WI38 (cell line): Measurements from ENCODE around the gene TCEAL8.

Source experiments
- H3K4me3 ChIP-seq: 2 replicates; pipeline ENCODE4 v1.5.1; 2011; ENCODE audit warnings: low read depth, mild to moderate bottlenecking, control low read depth, low read length
- TF ChIP-seq, protein P1 (sequence below): IDR thresholded peaks from 2 replicates; pipeline ENCODE4 v1.5.1; 2012; ENCODE audit warnings: low read depth, mild to moderate bottlenecking, control low read depth, low read length

The TCEAL8 gene, protein sequence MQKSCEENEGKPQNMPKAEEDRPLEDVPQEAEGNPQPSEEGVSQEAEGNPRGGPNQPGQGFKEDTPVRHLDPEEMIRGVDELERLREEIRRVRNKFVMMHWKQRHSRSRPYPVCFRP

DNA sequence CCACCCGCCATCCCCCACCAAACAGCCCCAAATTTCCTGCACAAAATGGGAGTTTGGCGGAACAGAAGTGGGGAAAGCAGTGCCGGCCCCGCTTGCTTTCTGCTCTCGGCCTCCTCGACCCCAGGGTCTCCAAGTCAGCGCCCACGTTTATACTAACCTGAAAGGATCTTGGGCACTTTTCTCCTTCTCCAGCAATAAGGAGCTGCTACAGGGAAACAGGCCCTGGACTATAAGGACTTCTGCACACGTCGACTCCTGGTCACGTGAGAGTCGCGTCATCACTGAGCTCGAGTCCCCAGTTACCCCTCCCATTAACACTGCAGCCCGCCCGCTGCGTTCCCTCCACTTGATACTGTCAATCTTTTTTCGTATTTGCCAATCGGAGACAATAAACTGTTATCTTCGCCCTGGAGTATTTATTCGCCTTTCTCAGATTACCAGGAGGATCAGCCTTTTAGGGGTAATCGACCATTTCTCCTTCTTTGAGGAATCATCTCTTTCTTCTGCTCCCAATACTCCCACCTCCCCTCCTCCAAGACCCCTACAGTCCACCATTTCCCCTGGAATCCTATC, at the start of gene TCEAL8:
TCEAL8 (minus strand) TSS at position 235 of the 573 bp plus-strand sequence. CDS start 1,176 bp downstream, outside the sequence.
- TF ChIP-seq, protein P1, sequence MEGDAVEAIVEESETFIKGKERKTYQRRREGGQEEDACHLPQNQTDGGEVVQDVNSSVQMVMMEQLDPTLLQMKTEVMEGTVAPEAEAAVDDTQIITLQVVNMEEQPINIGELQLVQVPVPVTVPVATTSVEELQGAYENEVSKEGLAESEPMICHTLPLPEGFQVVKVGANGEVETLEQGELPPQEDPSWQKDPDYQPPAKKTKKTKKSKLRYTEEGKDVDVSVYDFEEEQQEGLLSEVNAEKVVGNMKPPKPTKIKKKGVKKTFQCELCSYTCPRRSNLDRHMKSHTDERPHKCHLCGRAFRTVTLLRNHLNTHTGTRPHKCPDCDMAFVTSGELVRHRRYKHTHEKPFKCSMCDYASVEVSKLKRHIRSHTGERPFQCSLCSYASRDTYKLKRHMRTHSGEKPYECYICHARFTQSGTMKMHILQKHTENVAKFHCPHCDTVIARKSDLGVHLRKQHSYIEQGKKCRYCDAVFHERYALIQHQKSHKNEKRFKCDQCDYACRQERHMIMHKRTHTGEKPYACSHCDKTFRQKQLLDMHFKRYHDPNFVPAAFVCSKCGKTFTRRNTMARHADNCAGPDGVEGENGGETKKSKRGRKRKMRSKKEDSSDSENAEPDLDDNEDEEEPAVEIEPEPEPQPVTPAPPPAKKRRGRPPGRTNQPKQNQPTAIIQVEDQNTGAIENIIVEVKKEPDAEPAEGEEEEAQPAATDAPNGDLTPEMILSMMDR: no peak
- peak within 1 kb of the TSS; percentile 74 for H3K4me3 ChIP-seq

DNA sequence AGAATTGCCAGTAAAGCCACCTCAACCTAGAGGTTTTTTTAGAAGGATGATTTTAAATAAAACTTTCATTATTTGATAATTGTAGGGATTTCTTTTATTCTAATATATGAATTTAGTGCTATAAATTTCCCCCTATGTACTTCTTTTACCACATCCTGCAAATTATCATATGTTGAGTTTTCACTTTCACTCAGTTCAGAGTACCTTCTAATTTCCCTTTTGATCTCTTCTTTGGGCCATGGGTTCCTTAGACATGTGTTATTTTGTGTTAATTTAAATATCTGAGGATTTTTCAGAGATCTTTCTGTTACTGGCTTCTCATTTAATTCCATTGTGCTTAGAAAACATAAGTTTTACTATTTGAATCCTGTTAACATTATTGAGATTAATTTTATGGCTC, 49.8 kb upstream of the TCEAL8 start:
- TF ChIP-seq, protein P1: no peak
- H3K4me3 ChIP-seq: no peak overlapping the region

DNA sequence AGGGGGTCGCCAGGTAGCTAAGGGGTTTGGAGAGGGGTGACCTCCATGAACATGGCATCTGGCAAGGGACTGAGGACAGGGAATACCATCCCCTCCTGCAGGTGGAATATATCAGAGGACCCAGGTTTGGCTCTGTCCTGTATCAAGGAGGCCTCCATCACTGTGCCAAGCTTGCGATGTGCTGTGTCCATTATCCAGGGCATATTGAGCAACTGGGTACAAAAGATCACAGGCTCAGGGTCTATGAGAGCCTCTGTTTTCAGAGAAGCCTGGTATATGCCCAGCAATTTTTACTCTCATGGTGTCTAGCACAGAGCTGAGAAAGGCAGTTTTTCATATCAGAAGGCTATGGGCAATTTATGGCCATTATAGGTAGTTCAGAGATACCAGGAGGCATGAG, 38.2 kb upstream of the TCEAL8 start:
- H3K4me3 ChIP-seq: no peak overlapping the region
- TF ChIP-seq, protein P1: no peak

DNA sequence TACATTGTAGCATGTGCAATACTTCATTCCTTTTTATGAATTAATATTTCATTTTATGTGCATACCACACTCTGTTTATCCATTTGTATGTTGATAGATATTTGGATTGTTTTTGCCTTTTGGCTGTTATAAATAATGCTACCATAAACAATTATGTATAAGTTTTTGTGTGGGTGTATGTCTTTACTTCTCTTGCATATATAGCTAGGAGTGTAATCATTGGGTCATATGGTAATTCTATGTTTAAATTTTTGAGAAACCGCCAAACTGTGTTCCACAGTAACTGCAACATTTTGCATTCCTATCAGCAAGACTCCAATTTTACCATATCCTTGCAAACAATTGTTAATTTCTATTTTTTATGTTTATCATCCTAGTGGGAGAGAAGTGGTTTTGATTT, 24.7 kb upstream of the TCEAL8 start:
- TF ChIP-seq, protein P1: no peak
- no peak overlapping the region for H3K4me3 ChIP-seq

DNA sequence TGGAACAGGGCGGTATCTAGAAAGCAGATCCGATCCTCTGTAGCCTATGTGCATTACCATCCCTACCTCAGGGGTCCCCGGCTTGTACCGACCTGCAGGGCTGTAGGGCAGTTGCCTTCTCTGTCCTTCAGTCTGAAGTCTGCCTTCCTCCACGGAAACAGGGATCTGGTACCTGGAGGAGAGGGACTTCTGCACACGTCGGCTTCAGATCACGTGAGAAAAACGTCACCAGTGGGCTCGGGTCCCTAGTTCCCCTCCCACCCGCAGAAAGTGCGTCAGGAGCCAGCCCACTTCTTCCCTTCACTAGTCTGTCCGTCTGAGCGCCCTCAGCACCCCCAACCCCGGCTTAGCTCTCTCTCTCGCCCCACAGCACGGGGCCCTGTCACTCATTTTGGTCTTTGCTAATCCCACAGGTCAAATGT, 21.6 kb upstream of the TCEAL8 start, which contains the start of gene TCEAL5:
TCEAL5 (minus strand) TSS at position 170 of the 422 bp plus-strand sequence. CDS start 2,187 bp downstream, outside the sequence.
- TF ChIP-seq, protein P1: no peak
- H3K4me3 ChIP-seq: no peak within 1 kb of the TSS

DNA sequence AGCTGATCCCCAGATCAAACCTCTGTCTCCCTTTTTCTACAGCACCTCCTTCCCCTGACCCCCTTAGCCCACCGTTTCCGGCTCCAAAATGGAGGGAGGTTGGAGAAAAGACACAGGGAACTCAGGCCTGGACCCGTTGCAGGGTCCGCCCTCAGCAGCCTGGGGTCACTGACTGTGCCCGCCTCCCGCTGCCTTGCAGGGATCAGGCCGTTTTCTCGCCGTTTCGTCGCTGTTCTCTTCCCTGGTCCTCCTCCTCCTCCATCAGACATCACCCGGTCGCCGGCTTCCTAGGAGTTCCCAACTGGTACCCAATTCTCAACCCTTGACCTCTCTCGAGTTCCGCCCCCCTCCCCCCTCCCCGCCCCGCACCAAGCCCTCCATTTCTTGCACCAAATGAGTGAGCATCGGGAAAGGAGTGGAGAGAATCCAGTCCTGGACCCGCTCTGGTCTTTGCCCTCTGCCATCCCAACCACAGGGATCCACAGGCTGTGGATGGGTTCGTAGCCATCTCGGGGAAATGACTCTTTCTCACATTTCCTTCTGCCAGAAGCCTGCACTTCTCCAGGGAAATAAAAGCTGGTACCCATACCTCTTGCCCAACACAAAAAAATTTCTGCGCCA, 21.1 kb upstream of the TCEAL8 start:
- TF ChIP-seq, protein P1: no peak
- H3K4me3 ChIP-seq: no peak overlapping the region

DNA sequence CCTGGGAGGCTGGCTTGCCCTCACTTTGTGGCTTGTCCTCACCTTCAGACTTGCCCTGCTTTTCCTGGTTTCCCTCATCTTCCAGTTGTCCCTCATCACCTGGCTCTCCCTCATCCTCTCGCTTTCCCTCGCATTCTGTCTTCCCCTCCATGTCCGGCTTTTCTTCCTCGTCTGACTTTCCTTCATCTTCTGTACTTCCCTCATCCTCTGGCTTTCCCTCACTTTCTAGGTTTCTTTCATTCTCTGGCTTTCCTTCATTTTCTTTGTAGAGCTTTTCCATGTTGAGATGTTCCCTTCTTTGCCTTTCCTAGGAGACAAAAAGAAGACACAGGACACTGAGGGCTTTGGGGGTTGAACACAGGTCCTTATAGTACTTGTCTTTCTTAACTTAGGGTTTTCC, 19.3 kb upstream of the TCEAL8 start:
- TF ChIP-seq, protein P1: no peak
- no peak overlapping the region for H3K4me3 ChIP-seq
